Activated T-cell treated with anti-CD3 and anti-CD28 coated beads, Interleukin-2, amount 50 U/mL, for 48 hours (primary cell): ENCODE measurements around the gene ZNF385B.

Experiments used
- DNase-seq, 2 experiments: peaks; one replicate each; pipeline ENCODE4 v3.0.0-alpha.2; 2020

The ZNF385B gene

DNA sequence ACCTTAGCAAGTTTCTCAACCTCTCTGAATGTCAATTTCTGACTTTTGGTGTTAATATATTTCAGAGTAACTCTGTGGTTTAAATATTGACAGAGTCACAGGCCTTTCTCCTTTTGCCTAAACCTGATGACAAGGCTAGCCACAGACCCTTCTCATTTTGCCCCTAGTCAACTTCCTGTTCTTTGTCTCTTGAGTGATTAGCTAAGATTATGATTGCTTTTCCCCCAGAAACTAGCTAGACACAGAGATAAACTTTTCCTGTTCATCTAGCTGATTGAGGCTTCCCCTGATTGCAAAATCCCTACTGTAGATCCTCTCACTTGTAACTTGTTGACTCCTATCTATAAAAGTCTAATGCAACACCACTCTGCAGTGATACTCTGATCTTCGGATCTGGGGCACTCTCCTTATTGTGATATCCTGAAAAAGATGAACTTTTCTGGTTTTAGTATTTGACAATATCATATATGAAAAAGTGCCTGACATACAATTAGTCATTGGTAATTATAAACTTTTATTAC lies 241.4 kb downstream of the ZNF385B start:
- no peak for DNase-seq

DNA sequence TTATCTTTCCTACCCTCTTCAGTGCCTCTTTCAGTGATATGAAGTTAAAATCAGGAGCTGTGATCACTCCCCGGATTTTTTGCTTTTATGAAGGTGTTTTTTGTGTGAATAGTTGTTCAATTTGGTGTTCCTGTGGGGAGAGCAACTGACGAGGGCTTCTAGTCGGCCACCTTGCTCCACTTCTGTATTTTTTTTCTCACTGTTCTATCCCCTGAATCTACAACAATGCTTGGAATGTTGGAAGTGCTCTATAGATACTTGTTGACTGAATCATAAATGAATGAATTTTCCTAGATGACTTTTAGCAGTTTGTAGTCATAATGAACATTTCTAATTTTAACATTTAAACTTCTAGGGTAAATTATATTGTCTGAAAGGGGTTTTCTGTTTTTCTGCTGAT lies 247.3 kb downstream of the ZNF385B start:
- DNase-seq: no peak

DNA sequence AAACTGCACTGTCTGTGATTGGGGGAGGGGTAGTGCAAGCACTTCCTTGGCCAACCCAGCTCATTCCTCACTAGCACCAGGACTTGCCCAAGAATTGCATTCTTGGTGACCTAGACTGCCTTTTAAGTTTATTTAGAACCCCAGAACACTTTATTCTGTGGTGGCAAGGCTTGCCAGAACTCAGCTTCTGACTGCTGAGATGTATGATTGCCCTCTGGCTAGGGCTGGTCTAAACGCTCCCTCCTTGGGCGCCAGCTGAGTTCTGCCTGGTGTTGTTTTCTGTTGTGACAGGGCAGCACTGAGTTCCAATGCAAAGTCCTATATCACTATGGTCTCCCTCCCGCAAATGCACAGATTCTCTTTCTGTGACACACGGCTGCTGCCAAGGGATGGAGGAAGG lies 247.7 kb downstream of the ZNF385B start:
- no peak for DNase-seq

DNA sequence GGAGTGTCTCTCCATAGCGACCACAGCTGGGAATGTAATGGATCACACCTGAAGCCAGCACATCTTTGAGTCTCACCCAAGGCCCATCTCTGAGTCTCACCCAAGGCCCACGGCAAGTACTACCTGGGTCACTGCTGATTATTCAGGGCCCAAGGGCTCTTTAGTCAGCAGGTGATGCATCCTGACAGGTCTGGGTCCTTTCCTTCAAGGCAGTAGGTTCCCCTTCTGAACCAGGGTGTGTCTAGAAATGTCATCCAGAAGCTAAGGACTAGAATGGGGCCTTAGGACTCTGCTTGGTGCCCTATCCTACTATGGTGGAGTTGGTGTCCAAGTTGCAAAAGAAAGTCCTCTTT lies 248.1 kb downstream of the ZNF385B start:
- no peak for DNase-seq

DNA sequence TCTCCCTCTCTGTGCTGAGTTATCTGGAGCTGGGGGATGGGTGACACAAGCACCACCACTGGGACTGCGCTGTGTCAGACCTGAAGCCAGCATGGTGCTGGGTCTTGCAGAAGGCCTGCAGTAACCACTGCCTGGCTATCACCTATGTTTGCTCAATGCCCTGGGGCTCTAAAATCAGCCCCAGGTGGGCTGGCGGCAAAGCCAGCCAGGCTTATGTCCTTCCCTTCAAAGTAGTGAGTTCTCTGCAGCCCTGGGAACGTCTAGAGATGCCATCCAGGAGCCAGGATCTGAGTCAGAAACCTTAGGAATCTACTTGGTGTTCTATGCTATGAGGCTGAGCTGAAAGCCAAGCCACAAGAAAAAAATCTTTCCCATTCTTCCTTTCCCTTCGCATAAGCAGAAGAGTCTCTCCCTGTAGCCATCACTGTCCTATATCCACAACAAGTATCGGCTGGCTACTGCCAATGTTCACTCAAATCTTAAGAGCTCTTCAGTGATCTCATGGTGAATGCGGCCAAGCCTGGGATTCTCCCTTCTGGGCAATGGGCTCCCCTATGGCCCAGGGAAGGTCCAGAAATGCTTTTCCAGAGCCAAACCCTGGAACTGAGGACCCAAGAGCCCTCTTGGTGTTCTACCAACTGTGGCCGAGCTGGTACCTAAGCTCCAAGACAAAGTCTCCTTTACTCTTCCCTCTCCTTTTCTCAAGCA lies 248.7 kb downstream of the ZNF385B start:
- no peak for DNase-seq

DNA sequence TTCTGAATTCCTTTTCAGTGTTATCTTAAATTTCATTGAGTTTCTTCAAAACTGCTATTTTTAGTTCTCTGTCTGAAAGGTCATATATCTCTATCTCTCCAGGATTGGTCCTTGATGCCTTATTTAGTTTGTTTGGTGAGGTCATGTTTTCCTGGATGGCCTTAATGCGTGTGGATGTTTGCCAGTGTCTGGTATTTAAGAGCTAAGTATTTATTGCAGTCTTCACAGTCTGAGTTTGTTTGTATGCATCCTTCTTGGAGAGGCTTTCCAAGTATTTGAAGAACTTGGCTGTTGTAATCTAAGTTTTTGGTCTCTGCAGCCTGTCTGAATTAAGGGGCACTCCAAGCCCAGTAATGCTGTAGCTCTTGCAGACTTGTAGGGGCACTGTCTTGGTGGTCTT lies 249.3 kb downstream of the ZNF385B start:
- DNase-seq: no peak

DNA sequence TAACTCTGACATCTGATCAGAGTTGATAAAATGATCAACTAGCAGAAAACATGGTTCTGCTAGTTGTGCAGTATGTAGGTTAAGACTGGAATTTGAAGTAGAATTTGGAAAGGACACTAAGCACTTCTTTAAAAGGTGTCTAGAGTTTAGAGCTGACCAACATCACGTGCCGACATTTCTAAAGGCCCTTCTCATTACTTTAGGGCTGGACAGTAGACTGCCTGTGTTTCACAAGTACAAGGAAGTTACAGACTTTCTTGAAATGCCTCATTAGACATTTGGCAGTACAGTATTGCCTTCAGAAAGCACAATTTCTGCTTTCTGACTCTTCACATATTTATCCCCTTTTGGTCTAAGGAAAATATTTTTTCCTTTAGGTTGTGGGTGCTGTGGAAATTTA lies 255.3 kb downstream of the ZNF385B start:
- no peak for DNase-seq

DNA sequence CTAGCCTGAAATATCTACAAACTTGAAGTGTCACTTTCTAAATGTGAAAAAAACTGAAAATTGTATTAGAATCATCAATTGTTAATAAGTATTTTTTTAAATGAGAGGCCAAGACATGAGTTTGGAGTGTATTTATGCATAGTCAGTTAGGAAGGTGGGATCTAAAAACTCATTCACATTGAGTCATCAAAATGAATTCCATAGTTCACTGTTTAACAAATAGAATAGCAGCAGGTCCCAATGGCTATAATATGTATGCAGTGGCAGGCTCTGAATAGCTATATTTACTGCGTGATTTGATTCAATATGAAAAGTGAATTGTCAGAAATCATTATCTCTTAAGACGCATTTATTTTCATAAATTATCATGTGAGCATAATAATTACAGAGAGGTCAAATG lies 256.1 kb downstream of the ZNF385B start:
- no peak for DNase-seq

DNA sequence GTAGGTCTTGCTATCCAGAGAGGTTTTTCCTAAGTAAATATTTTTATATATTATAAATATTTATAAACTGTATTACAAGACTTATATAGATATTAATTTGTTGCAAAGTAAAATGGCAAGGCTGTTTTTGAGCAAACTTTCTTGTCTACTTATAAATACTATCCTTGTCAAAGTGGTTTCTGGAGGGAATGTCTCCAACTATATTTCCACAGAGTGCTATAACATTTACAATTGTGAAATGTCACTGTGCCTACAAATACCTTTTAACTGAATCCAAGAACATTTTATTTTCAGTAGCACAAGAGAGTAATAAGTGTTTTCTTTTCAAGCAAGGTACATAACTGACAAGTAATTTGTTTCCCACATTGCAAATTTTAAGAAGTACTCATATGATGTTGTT lies 256.8 kb downstream of the ZNF385B start:
- no peak for DNase-seq

DNA sequence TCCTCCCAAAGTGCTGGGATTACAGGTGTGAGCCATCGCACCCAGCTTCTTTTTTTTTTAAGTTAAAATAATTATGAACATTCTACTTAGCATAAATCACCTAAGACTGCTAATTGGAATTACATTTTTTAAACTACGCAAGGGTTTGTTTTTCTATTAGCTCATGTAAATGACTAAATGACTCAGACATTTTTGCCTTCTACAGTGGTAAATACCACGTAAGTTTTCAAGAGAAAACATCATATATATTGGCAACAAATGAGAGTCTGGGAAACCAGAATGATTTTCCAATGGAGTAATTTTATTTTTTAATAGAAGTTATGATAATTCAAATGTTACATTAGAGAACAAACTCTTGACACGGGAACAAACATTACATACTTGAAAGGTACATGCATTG lies 259.0 kb downstream of the ZNF385B start:
- DNase-seq: no peak

DNA sequence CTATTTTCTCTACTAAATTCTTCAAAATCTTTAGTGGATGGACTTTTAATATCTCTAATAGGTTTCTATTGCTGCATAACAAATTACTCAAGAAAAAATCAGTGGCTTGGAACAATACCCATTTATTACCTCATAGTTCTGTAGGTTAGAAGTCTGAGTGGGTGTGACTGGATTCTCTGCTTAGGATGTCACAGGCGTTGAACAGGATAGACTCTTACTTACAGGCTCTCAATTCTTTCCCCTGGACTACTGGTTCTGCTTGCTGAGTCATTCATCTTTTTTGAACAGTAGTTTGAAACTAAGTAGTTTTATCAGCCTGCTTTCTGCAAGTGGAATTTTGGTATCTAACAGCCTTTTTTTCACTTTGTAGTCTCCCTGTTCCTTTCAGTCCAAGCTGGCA lies 265.4 kb downstream of the ZNF385B start:
- DNase-seq: no peak

DNA sequence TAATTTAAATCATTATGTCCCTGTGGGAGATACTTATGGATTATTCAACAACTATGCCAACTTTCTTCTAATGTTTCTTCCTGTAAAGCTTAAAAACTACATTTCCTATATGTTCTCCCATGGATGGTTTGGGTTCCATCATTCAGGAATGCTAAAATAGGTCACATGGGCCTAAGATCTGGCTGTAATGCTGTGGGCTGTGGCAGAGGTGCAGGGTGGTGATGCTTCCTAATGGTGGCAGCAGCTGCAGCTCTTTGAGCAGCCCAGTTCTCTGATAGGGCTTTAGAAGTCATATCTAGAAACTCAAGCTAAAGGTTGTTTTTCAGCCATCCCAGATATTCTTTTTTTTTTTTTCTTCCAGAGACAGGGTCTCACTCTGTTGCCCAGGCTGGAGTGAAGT lies 266.1 kb downstream of the ZNF385B start:
- no peak for DNase-seq

DNA sequence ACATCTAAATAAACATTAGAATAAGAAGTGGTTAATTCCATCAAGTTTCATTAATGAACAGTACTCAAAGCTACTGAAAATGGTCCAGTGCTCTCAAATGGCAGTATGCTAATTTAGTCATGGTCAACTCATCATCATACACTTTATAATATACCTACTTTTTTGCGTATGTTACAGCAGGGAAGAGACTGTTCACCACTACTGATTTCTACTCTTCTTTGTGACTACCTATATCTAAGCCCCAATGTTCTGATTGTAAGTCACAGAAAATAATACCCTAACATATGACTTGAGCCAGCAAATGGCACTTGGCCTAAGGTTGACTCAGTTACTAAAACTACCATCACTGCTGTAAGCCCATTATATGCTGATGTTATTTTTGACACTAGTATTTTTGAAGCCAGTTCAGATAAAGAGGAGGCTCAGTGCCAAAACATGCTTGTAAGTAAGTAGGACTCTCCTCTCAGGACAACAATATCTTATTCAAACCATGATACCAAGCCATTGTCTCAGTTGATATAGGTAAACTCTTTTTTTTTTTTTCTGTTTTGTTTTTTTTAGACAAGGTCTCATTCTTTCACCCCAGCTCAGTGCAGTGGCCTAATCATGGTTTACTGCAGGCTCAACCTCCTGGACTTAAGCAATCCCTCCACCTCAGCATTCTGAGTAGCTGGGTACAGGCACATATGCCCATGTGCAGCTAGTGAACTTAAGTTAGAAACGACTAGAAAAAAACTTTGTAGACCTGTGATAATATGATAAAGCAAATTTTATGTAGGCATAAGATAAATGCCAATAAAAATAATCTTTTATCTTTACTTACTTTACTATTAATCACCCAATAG lies 266.9 kb downstream of the ZNF385B start:
- DNase-seq: no peak

DNA sequence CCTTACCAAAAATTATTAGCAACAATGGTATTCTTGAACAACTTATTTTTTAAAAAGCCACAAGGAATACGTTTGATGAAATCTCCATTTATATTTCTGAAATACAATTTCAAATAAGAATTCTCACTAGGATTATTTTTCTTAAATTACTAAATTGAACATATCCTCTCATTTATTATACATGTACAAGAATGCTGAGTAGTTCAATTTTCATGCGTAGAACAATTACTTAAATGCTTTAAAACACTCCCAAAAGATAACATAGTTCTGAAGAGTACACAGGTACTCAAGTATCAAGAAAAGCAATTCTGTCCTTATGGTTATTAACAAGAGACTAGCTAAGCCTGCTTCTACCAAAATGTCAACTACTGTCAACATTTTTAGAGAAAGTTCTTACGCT lies 268.1 kb downstream of the ZNF385B start:
- DNase-seq: no peak

DNA sequence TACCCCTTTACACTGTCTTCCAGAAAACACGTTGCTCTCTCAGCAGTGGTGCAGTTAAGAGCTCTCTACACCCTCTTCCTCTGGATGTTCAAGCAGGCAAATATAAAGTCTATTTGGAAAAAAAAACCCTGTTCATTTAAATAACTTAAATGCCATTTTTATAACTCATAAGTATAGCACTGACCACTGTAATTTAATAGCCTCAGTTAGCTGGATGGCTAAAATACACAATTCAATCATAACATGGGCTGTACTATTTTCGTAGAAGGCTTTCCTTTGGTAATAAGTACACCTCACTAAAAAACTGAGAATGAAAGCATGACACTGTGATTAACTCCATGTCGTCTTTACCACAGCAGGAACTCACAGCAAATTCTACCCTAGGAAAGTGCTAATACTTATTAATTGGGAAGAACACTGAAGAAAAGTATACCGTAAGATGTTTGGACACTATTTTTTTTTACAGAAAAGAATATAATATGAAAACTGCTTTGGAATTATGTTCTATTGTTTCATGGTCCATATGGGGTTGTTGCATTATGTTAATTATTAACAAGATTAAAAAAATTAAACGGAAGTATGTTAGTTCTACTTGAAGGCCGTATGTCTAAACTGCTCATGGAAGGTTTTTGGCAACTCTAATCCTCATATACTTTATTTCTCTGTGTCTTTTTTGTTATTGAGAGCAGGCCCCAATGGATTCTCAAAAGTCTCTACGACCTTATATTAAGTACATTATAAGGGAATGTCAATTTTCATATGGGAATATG lies 269.1 kb downstream of the ZNF385B start:
- no peak for DNase-seq

DNA sequence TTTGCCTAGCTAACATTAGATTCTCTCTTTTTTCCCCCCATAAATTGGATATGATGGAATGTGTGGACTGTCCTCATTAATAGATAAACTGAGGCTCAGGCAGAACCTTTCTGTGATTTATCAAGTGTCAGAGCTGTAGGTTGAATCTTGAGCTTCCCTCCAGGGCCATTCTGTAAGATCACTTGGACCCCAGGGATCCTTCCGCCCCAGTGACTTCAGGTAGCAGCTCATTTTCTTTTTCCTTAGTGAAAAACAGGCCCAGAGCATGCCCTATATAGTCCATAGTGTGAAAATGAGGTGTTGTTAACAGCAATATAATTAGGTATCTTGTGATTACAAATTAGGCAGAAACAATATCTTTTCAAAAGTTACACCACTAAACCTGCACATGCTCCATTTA lies 269.7 kb downstream of the ZNF385B start:
- no peak for DNase-seq

DNA sequence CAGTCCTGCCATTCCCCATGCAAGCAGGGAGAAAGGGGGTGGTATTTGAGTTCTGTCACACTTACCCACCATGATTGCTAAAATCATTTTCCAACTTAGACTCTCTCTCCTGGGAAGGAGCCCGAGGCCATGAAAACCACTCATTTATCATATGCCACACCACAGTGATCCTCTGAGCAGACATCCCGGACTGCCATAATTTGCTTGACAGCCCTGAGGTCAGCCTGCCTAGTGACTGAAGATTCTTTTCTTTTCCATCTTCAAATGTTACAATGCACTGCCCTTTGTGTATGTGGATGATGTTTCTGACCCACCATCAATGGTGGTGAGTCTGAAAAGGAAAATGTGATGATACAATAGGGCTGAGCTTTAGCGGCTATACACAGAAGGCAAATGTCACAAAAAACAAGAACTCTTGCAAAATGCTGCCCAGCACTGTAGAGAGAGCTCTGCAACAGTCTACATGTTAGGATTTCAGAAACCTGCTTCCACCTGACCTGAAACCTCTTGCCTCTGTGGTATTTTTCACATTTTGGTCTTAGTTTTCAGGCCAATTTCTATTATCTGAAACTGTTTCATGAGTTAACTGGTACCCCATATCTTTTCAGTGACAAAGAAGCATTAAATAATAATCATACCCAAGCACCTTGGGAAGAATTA lies 272.8 kb downstream of the ZNF385B start:
- DNase-seq: no peak

DNA sequence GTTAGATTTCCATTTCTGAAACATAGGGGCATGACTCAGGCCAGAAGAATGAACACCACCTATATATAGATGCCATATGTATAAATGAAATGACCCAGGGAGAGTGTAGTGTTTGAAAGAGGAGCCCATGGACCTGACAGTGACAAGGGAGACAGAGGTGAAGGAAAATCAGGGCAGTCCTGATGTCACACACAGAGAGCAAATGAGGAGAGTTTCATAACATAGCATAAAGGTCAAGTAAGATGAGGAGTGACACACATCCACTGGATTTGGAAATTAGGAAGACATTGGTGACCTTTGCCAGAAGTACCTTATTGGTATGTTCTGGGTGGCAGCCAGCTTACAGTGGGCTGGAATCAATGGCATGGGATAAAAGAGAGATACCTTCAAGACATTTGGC lies 276.7 kb downstream of the ZNF385B start:
- DNase-seq: no peak

DNA sequence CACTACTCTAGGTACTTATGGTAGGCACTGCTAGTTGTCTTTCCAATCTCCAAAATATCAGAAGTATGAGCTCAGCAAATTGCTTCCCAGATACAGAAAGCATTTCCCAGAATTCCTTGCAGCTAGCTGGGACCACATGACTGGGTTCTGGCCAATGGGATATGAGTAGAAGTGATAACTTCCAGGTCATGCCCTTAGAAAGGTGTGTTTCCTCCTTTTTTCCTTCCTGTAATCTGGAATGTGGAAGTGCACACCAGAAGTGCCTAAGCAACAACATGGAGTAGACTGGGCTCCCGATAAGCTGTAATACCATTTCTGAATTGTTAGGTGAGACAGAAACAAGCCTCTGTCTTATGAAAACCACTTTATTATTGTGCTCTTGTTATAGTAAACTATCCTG lies 279.8 kb downstream of the ZNF385B start:
- DNase-seq: no peak

DNA sequence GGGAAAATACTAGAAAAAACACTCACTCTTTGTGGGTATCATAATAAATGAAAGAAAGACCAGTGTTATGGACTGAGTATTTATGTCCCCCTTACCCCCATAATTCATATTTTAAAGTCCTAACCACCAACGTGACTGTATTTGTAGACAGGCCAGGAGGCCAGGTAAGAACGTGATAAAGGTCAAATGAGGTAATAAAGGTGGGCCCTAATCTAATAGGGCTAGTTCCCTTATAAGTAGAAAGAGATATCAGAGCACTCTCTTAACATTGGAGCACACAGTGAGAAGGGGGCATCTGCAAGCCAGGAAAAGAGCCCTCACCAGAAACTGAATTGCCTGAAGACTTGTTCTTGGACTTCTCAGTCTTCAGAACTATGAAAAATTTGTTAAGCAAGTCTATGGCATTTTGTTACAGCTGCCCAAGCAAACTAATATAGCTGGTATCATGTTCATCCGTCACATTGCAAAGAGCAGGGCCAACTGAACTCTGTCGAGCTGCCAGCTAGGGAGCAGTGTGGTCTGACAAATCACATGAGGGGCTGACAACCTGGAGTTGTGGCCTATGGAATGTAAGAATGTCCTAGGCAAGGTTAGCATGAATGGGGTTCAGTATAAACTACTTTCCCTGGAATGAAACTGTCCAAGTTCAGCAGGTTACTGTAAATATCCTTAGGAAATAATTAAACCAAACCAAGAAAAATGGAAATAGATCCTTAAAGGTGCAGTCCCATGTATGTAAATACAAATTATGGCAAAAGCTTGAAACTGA lies 280.9 kb downstream of the ZNF385B start:
- no peak for DNase-seq

DNA sequence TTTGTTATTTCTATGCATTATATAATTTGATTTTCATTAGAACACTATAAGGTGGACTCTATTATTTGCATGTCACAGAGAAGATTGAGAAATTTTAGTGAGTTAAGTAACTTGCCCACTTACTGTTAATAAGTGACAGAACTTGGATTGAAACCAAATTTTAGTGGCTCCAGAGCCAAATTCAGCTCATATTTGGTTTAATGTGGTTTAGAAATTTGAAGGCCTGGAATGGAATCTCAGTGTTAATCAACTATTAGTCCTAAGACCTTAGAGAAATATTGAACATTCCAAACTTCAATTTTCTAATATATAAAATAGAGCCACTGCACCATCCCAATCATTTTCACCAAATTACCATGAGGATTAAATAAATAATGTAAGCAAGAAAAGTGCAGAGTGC lies 281.6 kb downstream of the ZNF385B start:
- DNase-seq: no peak

DNA sequence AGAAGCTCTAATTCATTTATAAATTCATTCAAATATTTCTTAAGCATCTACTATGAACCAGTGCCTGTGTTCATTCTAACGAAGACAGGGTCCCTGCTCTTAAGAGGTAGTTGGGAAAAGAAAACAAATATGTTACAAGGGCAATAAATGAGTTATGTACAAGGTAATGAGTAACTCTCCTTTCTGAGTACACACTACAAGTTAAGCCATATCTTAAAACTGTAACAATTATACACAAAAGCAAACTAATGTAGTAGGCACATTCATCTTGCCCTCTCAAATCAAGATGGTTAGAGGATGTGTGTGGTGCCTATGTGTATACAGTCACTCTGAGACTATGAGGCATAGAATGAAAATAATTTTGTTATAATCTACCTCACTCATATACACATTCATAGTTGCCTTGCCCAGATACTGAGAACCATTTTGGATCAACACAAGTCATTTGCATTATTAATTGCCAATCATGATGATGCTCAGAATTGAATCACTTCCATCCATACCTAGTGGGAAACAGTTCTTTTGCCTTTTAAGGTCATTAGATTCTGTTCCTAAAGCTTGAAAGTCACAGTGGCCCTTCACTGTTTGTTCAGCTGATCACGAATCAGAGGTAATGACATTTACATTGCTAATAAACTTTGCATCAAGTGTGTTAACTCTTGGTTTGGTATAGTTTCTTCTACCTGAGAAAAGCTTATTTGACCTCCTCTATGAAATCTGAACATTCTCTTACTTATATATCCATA lies 283.1 kb downstream of the ZNF385B start:
- no peak for DNase-seq
